ENCODE data around the gene FOXA2. TPM values are rescaled to one million over a fixed set of nuclear protein-coding genes. Genes with fewer than 3 reads are reported as not detected.

FOXA2 gene
- total RNA-seq, 1 experiment from 2014 or later = 43.6 TPM

DNA sequence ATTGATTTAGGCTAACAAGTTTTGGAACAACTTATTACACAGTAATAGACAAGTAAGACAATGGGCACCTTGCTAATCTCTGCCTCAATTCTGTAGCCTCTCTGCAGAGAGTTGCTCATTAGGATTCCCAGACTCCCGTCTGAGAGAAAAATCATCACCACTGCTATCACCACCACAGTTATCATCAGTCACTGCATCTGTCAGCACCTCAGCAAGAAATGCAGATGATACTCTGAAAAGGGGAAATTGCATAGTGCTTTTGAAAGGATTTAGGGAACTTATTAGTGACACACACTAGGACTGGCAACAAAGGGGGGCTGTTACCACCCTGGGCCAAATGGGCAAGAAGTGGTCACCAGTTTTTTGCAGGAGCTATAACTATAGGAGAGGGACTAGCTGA is 39.9 kb downstream of the FOXA2 start:
- intact Hi-C loops (cut with micrococcal nuclease; ENCODE audit: unreplicated experiment) = no loop called here
- H3K36me3 ChIP-seq (ENCODE audit: control insufficient read depth, insufficient read depth, low read length) = no peaks in the 10 kb centered on the region
- H3K9me3 ChIP-seq = 0 out of 2 replicates have a peak, but pooled peaks cover 6% of the 10 kb centered on the region
- H3K4me3 ChIP-seq (ENCODE audit: low read depth, low read length) = no peak overlapping the region
- peaks cover 11% of the 10 kb centered on the region for H3K4me1 Mint-ChIP-seq (ENCODE audit: low read depth, unreplicated experiment)
- BruUV-seq (replicated peaks) = no TSS peak
- TF ChIP-seq, protein P1, sequence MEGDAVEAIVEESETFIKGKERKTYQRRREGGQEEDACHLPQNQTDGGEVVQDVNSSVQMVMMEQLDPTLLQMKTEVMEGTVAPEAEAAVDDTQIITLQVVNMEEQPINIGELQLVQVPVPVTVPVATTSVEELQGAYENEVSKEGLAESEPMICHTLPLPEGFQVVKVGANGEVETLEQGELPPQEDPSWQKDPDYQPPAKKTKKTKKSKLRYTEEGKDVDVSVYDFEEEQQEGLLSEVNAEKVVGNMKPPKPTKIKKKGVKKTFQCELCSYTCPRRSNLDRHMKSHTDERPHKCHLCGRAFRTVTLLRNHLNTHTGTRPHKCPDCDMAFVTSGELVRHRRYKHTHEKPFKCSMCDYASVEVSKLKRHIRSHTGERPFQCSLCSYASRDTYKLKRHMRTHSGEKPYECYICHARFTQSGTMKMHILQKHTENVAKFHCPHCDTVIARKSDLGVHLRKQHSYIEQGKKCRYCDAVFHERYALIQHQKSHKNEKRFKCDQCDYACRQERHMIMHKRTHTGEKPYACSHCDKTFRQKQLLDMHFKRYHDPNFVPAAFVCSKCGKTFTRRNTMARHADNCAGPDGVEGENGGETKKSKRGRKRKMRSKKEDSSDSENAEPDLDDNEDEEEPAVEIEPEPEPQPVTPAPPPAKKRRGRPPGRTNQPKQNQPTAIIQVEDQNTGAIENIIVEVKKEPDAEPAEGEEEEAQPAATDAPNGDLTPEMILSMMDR (IDR thresholded peaks at IDR 0.05; ENCODE audit: insufficient read depth in 1 of 2, low read depth in 1 of 2, low read length in 1 of 2, severe bottlenecking in 1 of 2, unreplicated experiment in 1 of 2) = no peak
- no peaks in the 10 kb centered on the region for H3K27me3 Mint-ChIP-seq (ENCODE audit: insufficient read depth, unreplicated experiment)
- H3K27ac Mint-ChIP-seq (ENCODE audit: unreplicated experiment) = no peak overlapping the region
- no peaks in the 10 kb centered on the region for H3K9me3 Mint-ChIP-seq (ENCODE audit: unreplicated experiment)
- H3K4me1 ChIP-seq = 0 out of 2 replicates have a peak, but pooled peaks cover 4% of the 10 kb centered on the region
- ChIA-PET POLR2A (no interaction called here), CTCF (no interaction called here)
- H3K27me3 ChIP-seq (replicated peaks; ENCODE audit: control insufficient read depth, insufficient read depth, low read length) = no peaks in the 10 kb centered on the region
- H3K4me3 Mint-ChIP-seq (ENCODE audit: unreplicated experiment) = no peak overlapping the region
- no peak for DNase-seq
- no peaks in the 10 kb centered on the region for H3K36me3 Mint-ChIP-seq (ENCODE audit: insufficient read depth, unreplicated experiment)

DNA sequence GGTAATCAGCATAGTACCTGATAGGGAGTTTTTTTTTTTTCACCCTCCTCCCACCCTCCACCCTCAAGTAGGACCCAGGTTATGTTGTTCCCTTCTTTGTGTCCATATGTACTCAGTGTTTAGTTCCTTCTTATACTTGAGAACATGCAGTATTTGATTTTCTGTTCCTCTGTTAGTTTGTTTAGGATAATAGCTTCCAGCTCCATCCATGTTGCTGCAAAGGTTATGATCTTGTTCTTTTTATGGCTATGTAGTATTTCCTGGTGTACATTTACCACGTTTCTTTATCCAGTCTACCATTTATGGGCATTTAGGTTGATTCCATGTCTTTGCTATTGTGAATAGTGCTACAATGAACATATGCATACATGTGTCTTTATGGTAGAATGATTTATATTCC is 41.9 kb downstream of the FOXA2 start:
- TF ChIP-seq, protein P1 (IDR thresholded peaks at IDR 0.05; ENCODE audit: insufficient read depth in 1 of 2, low read depth in 1 of 2, low read length in 1 of 2, severe bottlenecking in 1 of 2, unreplicated experiment in 1 of 2) = no peak
- ChIA-PET CTCF (no interaction called here), POLR2A (no interaction called here)
- Histone ChIP-seq H3K9me3 (0 out of 2 replicates have a peak, but pooled peaks cover 4% of the 10 kb centered on the region), H3K4me3 (ENCODE audit: low read depth, low read length) (no peak overlapping the region), H3K36me3 (ENCODE audit: control insufficient read depth, insufficient read depth, low read length) (no peaks in the 10 kb centered on the region), H3K4me1 (peaks cover 7% of the 10 kb centered on the region), H3K27me3 (replicated peaks; ENCODE audit: control insufficient read depth, insufficient read depth, low read length) (no peaks in the 10 kb centered on the region)
- H3K4me1 Mint-ChIP-seq (ENCODE audit: low read depth, unreplicated experiment) = peaks cover 16% of the 10 kb centered on the region
- no TSS peak for BruUV-seq (replicated peaks)
- DNase-seq = no peak
- H3K27me3 Mint-ChIP-seq (ENCODE audit: insufficient read depth, unreplicated experiment) = no peaks in the 10 kb centered on the region
- intact Hi-C loops (cut with micrococcal nuclease; ENCODE audit: unreplicated experiment) = no loop called here
- peaks cover 10% of the 10 kb centered on the region for H3K9me3 Mint-ChIP-seq (ENCODE audit: unreplicated experiment)
- H3K4me3 Mint-ChIP-seq (ENCODE audit: unreplicated experiment) = no peak overlapping the region
- no peaks in the 10 kb centered on the region for H3K36me3 Mint-ChIP-seq (ENCODE audit: insufficient read depth, unreplicated experiment)
- H3K27ac Mint-ChIP-seq (ENCODE audit: unreplicated experiment) = no peak overlapping the region

DNA sequence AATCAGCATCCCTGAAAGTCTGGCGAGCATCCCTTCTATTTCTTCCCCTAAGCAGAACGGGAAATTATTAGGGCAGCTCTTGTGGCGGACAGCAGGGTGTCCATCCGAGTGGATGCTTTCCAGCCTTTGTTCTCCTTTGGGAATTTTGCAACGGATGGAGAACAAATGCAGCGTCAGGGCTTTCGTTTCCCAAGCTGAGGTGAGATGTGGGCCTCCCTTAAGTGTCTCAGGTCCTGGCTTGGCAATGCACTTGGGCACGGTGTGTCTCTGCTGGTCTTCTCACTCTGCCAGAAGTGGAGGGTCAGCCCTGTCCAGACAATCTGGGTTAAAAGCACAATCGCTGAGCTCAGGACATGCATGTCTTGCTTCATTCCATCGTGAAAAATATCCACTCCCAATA is 43.5 kb downstream of the FOXA2 start:
- H3K36me3 Mint-ChIP-seq (ENCODE audit: insufficient read depth, unreplicated experiment) = peaks cover 6% of the 10 kb centered on the region
- H3K4me3 Mint-ChIP-seq (ENCODE audit: unreplicated experiment) = no peak overlapping the region
- H3K9me3 Mint-ChIP-seq (ENCODE audit: unreplicated experiment) = peaks cover 10% of the 10 kb centered on the region
- H3K4me1 ChIP-seq = peaks cover 23% of the 10 kb centered on the region
- H3K27ac Mint-ChIP-seq (ENCODE audit: unreplicated experiment) = no peak overlapping the region
- H3K4me3 ChIP-seq (ENCODE audit: low read depth, low read length) = no peak overlapping the region
- no peaks in the 10 kb centered on the region for H3K27me3 Mint-ChIP-seq (ENCODE audit: insufficient read depth, unreplicated experiment)
- CTCF ChIA-PET = interaction anchor here (0.9 kb wide), 1 partner anchor 50 kb away, joined by 3 read pairs; no protein-coding TSS in a partner anchor
- no peaks in the 10 kb centered on the region for H3K36me3 ChIP-seq (ENCODE audit: control insufficient read depth, insufficient read depth, low read length)
- intact Hi-C loops (cut with micrococcal nuclease; ENCODE audit: unreplicated experiment) = no loop called here
- 0 out of 2 replicates have a peak, but pooled peaks cover 4% of the 10 kb centered on the region for H3K9me3 ChIP-seq
- peaks cover 30% of the 10 kb centered on the region for H3K4me1 Mint-ChIP-seq (ENCODE audit: low read depth, unreplicated experiment)
- no TSS peak for BruUV-seq (replicated peaks)
- no peak for DNase-seq
- H3K27me3 ChIP-seq (replicated peaks; ENCODE audit: control insufficient read depth, insufficient read depth, low read length) = no peaks in the 10 kb centered on the region
- POLR2A ChIA-PET = interaction anchor here (1.1 kb wide), 1 partner anchor 17 kb away, joined by 3 read pairs; no protein-coding TSS in a partner anchor
- TF ChIP-seq, protein P1 (IDR thresholded peaks at IDR 0.05; ENCODE audit: insufficient read depth in 1 of 2, low read depth in 1 of 2, low read length in 1 of 2, severe bottlenecking in 1 of 2, unreplicated experiment in 1 of 2) = no peak

All from Caco-2 (cell line).